ENCODE data around the gene ATG7. TPM values are rescaled to one million over a fixed set of nuclear protein-coding genes. Genes with fewer than 3 reads are reported as not detected.

The ATG7 gene
- total RNA-seq, 1 experiment from 2014 or later, result 29.3 TPM

GRCh38 chr3:11508346-11509172 lies 236.4 kb downstream of the ATG7 start:
- H3K9me2 ChIP-seq (ENCODE audit: insufficient read depth), result no peaks in the 10 kb centered on the region
- H2AFZ ChIP-seq (ENCODE audit: low read depth, low read length, poor library complexity, severe bottlenecking), result no peak overlapping the region
- H3K4me3 ChIP-seq (replicated peaks in 1 of 2; ENCODE audit: low read depth in 1 of 2, low read length in 2 of 2), result no peak overlapping the region
- POLR2A ChIA-PET, result no interaction called here
- DNase-seq (ENCODE audit: low read depth, low spot score) (no peak), ATAC-seq (no peak)
- no peaks in the 10 kb centered on the region for H4K20me1 ChIP-seq (ENCODE audit: insufficient read depth)
- H3K79me2 ChIP-seq (ENCODE audit: insufficient read depth, low read length), result no peaks in the 10 kb centered on the region
- intact Hi-C loops (cut with micrococcal nuclease), result no loop called here
- H3K27me3 ChIP-seq (ENCODE audit: insufficient read depth, low read length), result no peaks in the 10 kb centered on the region
- H3K4me1 ChIP-seq (ENCODE audit: control insufficient read depth in 1 of 2, insufficient read depth in 2 of 2, low read length in 2 of 2), result peaks cover 20% of the 10 kb centered on the region in 2 experiments
- TF ChIP-seq SP1 (IDR thresholded peaks at IDR 0.05; ENCODE audit: low read depth), result no peak
- no peak for TF ChIP-seq EGR1 (IDR thresholded peaks at IDR 0.05; ENCODE audit: low read depth)
- TF ChIP-seq, protein P1, sequence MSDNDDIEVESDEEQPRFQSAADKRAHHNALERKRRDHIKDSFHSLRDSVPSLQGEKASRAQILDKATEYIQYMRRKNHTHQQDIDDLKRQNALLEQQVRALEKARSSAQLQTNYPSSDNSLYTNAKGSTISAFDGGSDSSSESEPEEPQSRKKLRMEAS (IDR thresholded peaks at IDR 0.05), result no peak
- TF ChIP-seq JUND (IDR thresholded peaks at IDR 0.05), result no peak
- TF ChIP-seq CBX3 (IDR thresholded peaks at IDR 0.05; ENCODE audit: low read depth), result no peak
- TF ChIP-seq CEBPB (IDR thresholded peaks at IDR 0.05; ENCODE audit: low read depth), result no peak
- no peak for TF ChIP-seq POLR2AphosphoS5 (IDR thresholded peaks at IDR 0.05; ENCODE audit: low read depth, low read length)
- no peak for TF ChIP-seq EZH2 (IDR thresholded peaks at IDR 0.05)
- no peak for TF ChIP-seq SIN3A (IDR thresholded peaks at IDR 0.05; ENCODE audit: low read depth)
- no peak for TF ChIP-seq ZNF274 (IDR thresholded peaks at IDR 0.05; ENCODE audit: low read depth, low read length)
- TF ChIP-seq, protein P2, sequence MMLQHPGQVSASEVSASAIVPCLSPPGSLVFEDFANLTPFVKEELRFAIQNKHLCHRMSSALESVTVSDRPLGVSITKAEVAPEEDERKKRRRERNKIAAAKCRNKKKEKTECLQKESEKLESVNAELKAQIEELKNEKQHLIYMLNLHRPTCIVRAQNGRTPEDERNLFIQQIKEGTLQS (IDR thresholded peaks at IDR 0.05), result no peak
- TF ChIP-seq EZH2phosphoT487 (IDR thresholded peaks at IDR 0.05; ENCODE audit: borderline replicate concordance), result no peak
- no peak for TF ChIP-seq RAD21 (IDR thresholded peaks at IDR 0.05; ENCODE audit: low read depth)
- TF ChIP-seq ELF1 (IDR thresholded peaks at IDR 0.05; ENCODE audit: borderline replicate concordance, low read depth), result no peak
- H3K9ac ChIP-seq (ENCODE audit: low read length), result no peak overlapping the region
- H3K36me3 ChIP-seq (ENCODE audit: control insufficient read depth in 1 of 2, insufficient read depth in 2 of 2, low read length in 2 of 2), result no peaks in the 10 kb centered on the region
- no TSS peak for BruUV-seq (replicated peaks)
- no peak overlapping the region for H3K27ac ChIP-seq (ENCODE audit: low read depth, low read length)
- no peaks in the 10 kb centered on the region for H3K9me3 ChIP-seq (ENCODE audit: control insufficient read depth in 1 of 2, insufficient read depth in 1 of 2, low read depth in 1 of 2, low read length in 2 of 2)
- H3K4me2 ChIP-seq (ENCODE audit: low read length), result peak overlapping the region; percentile 56
- RAD21 ChIA-PET (ENCODE audit: low non-redundant PET in 1 of 2, low total read pairs in 2 of 2, uncharacterized antibody in 2 of 2, unreplicated experiment in 2 of 2), result no interaction called here
- CTCF ChIA-PET, result no interaction called here

Data from HCT116 (cell line).